ENCODE results near the gene SCGB3A1.

The SCGB3A1 gene

DNA sequence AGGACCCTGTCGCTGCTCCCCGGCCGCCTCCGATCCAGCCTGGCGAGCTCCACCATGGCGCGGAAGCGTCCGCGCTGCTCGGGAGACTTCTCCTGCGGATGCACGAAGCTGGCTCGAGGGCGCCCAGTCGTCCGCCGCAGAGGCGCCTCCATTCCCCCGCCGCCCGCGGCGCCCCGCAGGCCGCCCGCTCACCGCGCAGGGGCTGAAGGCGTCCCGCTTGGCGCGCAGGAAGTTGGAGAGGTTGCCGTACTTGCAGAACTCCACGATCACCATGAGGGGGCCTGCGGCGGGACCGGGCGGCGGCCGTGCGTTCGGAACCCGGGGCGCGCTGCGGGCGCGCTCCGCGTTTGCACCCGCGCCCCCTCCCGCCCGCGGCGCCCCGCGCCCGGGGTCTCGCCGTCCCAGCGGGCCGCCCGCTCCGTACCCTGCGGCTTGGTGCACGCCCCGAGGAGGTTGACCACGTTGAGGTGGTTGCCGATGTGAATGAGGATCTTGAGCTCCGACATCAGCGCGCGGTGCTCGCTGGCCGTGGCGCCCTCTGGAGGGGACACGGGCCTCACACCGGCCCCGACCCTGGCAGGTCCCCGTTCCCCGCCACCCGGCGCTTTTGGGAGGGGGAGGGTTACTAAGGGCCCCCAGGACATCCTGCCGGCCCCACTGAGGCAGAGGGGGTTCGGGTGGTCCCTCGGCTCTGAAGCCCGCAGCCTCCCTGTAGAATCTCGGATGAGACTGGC is 27.7 kb upstream of the SCGB3A1 start:
- FAIRE-seq, result no peak
- peak; percentile 69 for DNase-seq (ENCODE audit: insufficient read length, low spot score)
- TF ChIP-seq SPI1 (IDR thresholded peaks at IDR 0.05; ENCODE audit: low read depth, low read length), result no peak
- no peak for TF ChIP-seq POU2F2 (IDR thresholded peaks at IDR 0.05; ENCODE audit: low read depth, low read length)
- TF ChIP-seq POLR2A (IDR thresholded peaks at IDR 0.05; ENCODE audit: low read depth, low read length), result no peak
- no peak for TF ChIP-seq POLR2AphosphoS5 (IDR thresholded peaks at IDR 0.05; ENCODE audit: low read depth, low read length)
- no peak for TF ChIP-seq PAX5 (IDR thresholded peaks at IDR 0.05; ENCODE audit: insufficient read depth, low read length, severe bottlenecking)
- no peak for TF ChIP-seq TAF1 (IDR thresholded peaks at IDR 0.05; ENCODE audit: low read depth, low read length)

DNA sequence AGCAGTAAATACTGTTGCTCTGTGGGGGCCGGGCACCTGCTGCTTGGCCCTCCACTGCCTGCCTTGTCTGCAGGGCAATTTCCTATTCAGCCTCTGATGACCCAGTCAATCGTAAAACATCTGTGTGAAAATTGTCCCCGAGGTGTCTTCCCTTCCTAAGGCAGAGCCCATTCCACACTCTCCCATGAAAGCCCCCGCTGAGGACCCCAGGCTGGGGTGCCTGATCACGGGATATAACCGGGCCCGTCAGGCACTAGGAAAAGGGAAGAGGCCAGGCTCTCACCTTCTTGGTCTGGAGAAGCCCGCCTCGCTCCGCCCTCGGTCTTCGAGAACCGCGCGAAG is 27.2 kb upstream of the SCGB3A1 start:
- FAIRE-seq (no peak), DNase-seq (ENCODE audit: insufficient read length, low spot score) (no peak)
- no peak for TF ChIP-seq POLR2A (IDR thresholded peaks at IDR 0.05; ENCODE audit: low read depth, low read length)
- TF ChIP-seq POLR2AphosphoS5 (IDR thresholded peaks at IDR 0.05; ENCODE audit: low read depth, low read length), result no peak
- no peak for TF ChIP-seq PAX5 (IDR thresholded peaks at IDR 0.05; ENCODE audit: insufficient read depth, low read length, severe bottlenecking)
- TF ChIP-seq SPI1 (IDR thresholded peaks at IDR 0.05; ENCODE audit: low read depth, low read length), result no peak
- no peak for TF ChIP-seq POU2F2 (IDR thresholded peaks at IDR 0.05; ENCODE audit: low read depth, low read length)
- no peak for TF ChIP-seq TAF1 (IDR thresholded peaks at IDR 0.05; ENCODE audit: low read depth, low read length)

DNA sequence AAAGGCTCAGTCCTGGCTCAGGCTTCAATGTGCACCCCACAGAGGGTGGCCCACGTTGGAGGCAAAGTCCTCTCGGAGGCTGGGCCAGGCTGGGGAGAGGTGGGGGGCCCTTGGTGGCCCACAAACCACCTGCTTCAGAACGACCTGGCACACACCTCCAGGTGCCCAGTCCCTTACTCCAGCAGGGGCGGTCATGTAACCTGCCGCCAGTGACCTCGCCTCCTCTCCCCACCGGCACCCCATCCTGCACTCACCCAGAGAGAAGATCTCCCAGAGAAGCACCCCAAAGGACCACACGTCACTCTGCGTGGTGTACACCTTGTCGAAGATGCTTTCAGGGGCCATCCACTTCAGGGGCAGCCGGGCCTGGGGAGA is 22.5 kb upstream of the SCGB3A1 start:
- no peak for FAIRE-seq
- TF ChIP-seq SPI1 (IDR thresholded peaks at IDR 0.05; ENCODE audit: low read depth, low read length) (no peak), POLR2AphosphoS5 (IDR thresholded peaks at IDR 0.05; ENCODE audit: low read depth, low read length) (no peak), PAX5 (IDR thresholded peaks at IDR 0.05; ENCODE audit: insufficient read depth, low read length, severe bottlenecking) (no peak), TAF1 (IDR thresholded peaks at IDR 0.05; ENCODE audit: low read depth, low read length) (no peak), POLR2A (IDR thresholded peaks at IDR 0.05; ENCODE audit: low read depth, low read length) (no peak), POU2F2 (IDR thresholded peaks at IDR 0.05; ENCODE audit: low read depth, low read length) (no peak)
- no peak for DNase-seq (ENCODE audit: insufficient read length, low spot score)

- DNase-seq (ENCODE audit: insufficient read length, low spot score) (no peak), FAIRE-seq (no peak)
- TF ChIP-seq SPI1 (IDR thresholded peaks at IDR 0.05; ENCODE audit: low read depth, low read length) (no peak), POU2F2 (IDR thresholded peaks at IDR 0.05; ENCODE audit: low read depth, low read length) (no peak), POLR2A (IDR thresholded peaks at IDR 0.05; ENCODE audit: low read depth, low read length) (no peak), POLR2AphosphoS5 (IDR thresholded peaks at IDR 0.05; ENCODE audit: low read depth, low read length) (no peak), PAX5 (IDR thresholded peaks at IDR 0.05; ENCODE audit: insufficient read depth, low read length, severe bottlenecking) (no peak), TAF1 (IDR thresholded peaks at IDR 0.05; ENCODE audit: low read depth, low read length) (no peak)
Observed at GRCh38 chr5:180613188-180613813, 22.0 kb upstream of the SCGB3A1 start.

DNA sequence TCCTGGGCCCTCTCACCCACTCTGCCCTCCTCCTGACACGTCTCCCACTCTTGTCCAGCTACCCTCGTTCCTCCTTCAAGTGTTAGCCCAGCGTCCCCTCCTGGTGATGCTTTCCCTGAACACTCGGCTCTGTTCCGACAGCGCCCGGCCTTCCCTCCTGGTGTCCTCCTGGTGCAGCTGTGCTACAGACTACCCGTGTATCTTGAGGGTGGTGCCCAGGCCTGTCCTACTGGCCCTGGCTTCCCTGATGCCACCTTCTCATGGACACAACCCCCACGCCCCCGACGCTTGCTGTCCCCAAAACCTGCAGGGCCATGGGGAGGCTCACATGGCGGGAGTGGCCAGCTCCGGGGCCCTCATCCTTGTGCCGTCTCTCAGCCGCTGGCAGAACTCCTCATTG is 21.4 kb upstream of the SCGB3A1 start:
- FAIRE-seq (no peak), DNase-seq (ENCODE audit: insufficient read length, low spot score) (no peak)
- TF ChIP-seq PAX5 (IDR thresholded peaks at IDR 0.05; ENCODE audit: insufficient read depth, low read length, severe bottlenecking) (no peak), POLR2A (IDR thresholded peaks at IDR 0.05; ENCODE audit: low read depth, low read length) (no peak), SPI1 (IDR thresholded peaks at IDR 0.05; ENCODE audit: low read depth, low read length) (no peak), POU2F2 (IDR thresholded peaks at IDR 0.05; ENCODE audit: low read depth, low read length) (no peak), TAF1 (IDR thresholded peaks at IDR 0.05; ENCODE audit: low read depth, low read length) (no peak), POLR2AphosphoS5 (IDR thresholded peaks at IDR 0.05; ENCODE audit: low read depth, low read length) (no peak)

DNA sequence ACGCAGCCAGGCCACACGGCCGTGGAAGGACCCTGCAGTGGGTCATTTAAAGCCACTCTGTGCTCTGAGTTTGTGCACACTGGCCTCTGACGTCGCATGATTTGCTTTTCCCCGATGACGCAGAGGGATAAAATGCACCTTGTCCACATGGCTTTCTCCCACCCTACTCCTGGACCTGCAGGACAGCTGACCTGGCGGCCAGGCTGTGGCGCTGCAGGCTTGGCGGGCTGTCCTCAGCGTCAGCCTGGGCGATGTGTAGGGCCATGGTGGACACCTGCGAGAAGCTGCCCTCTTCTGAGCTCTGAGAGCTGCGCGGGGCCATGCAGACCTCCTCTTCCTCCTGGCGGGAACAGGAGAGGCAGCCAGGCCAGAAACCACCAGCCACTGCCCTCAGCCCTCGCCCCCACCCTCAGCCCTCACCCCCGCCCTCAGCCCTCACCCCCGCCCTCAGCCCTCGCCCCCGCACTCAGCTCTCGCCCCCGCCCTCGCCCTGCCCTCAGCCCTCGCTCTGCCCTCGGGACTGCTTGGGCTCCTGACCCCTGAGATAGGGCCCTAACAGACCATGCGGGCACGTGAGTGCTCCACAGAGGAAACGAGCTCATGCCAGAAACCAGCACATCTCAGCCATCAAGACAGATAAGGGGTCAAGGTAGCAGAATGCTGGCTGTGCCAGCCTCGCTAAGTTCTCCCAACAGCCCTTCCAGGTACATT is 20.0 kb upstream of the SCGB3A1 start:
- DNase-seq (ENCODE audit: insufficient read length, low spot score) (no peak), FAIRE-seq (no peak)
- no peak for TF ChIP-seq PAX5 (IDR thresholded peaks at IDR 0.05; ENCODE audit: insufficient read depth, low read length, severe bottlenecking)
- no peak for TF ChIP-seq POLR2AphosphoS5 (IDR thresholded peaks at IDR 0.05; ENCODE audit: low read depth, low read length)
- TF ChIP-seq SPI1 (IDR thresholded peaks at IDR 0.05; ENCODE audit: low read depth, low read length), result no peak
- no peak for TF ChIP-seq POLR2A (IDR thresholded peaks at IDR 0.05; ENCODE audit: low read depth, low read length)
- TF ChIP-seq TAF1 (IDR thresholded peaks at IDR 0.05; ENCODE audit: low read depth, low read length), result no peak
- no peak for TF ChIP-seq POU2F2 (IDR thresholded peaks at IDR 0.05; ENCODE audit: low read depth, low read length)

- no peak for DNase-seq (ENCODE audit: insufficient read length, low spot score)
Observed at GRCh38 chr5:180609817-180610550, 18.7 kb upstream of the SCGB3A1 start.

DNA sequence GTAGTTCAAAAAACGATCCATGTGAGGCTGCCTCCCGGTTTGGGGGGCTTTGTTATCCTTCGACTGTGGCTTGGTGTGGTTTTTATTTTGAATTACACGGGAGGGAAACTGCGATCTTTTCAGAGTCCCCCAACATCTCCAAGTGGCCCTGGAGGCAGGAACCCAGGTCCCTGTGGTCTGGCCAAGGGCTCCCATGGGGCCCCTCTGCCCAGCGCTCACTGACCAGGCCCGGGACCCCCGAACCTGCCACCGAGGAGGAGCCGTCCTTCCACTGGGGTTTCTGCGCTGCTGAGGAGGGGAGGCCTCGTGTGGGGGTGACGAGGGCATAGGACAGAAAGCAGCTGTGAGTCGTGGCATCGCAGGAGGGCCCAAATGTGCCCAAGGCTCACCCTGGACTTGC is 18.1 kb upstream of the SCGB3A1 start:
- TF ChIP-seq TAF1 (IDR thresholded peaks at IDR 0.05; ENCODE audit: low read depth, low read length) (no peak), SPI1 (IDR thresholded peaks at IDR 0.05; ENCODE audit: low read depth, low read length) (no peak), PAX5 (IDR thresholded peaks at IDR 0.05; ENCODE audit: insufficient read depth, low read length, severe bottlenecking) (no peak), POU2F2 (IDR thresholded peaks at IDR 0.05; ENCODE audit: low read depth, low read length) (no peak), POLR2AphosphoS5 (IDR thresholded peaks at IDR 0.05; ENCODE audit: low read depth, low read length) (no peak), POLR2A (IDR thresholded peaks at IDR 0.05; ENCODE audit: low read depth, low read length) (no peak)
- FAIRE-seq (no peak), DNase-seq (ENCODE audit: insufficient read length, low spot score) (no peak)

More at GRCh38 chr5:180609817-180610550, 18.7 kb upstream of the SCGB3A1 start:
- TF ChIP-seq TAF1 (IDR thresholded peaks at IDR 0.05; ENCODE audit: low read depth, low read length), result no peak
- no peak for TF ChIP-seq PAX5 (IDR thresholded peaks at IDR 0.05; ENCODE audit: insufficient read depth, low read length, severe bottlenecking)
- TF ChIP-seq POU2F2 (IDR thresholded peaks at IDR 0.05; ENCODE audit: low read depth, low read length), result no peak
- no peak for TF ChIP-seq POLR2AphosphoS5 (IDR thresholded peaks at IDR 0.05; ENCODE audit: low read depth, low read length)
- no peak for TF ChIP-seq POLR2A (IDR thresholded peaks at IDR 0.05; ENCODE audit: low read depth, low read length)
- TF ChIP-seq SPI1 (IDR thresholded peaks at IDR 0.05; ENCODE audit: low read depth, low read length), result no peak
- no peak for FAIRE-seq

Data from GM12891 (cell line).